Measurements from ENCODE around the gene PLXDC1.
"Not testable (repeated sequence)": the region's sequence is repeated elsewhere in the genome, so short reads cannot be mapped to it uniquely, and the experiment has no call there.

Gene PLXDC1

GRCh38 chr17:39027455-39028035 is 123.9 kb downstream of the PLXDC1 start:
- H3K4me3 ChIP-seq (replicated peaks; ENCODE audit: low read depth, low read length): peak overlapping the region; percentile 31
- no peak for DNase-seq (ENCODE audit: extremely low read depth, low read depth)
- TF ChIP-seq CTCF (IDR thresholded peaks at IDR 0.05; ENCODE audit: low read depth, low read length, missing control alignments): no peak

- peak overlapping the region; percentile 31 for H3K4me3 ChIP-seq (replicated peaks; ENCODE audit: low read depth, low read length)
- no peak for TF ChIP-seq CTCF (IDR thresholded peaks at IDR 0.05; ENCODE audit: low read depth, low read length, missing control alignments)
- DNase-seq (ENCODE audit: extremely low read depth, low read depth): no peak
Observed at GRCh38 chr17:39026980-39027451, 124.4 kb downstream of the PLXDC1 start.

- not testable (repeated sequence) for H3K4me3 ChIP-seq (replicated peaks; ENCODE audit: low read depth, low read length); DNase-seq (ENCODE audit: extremely low read depth, low read depth)
Observed at GRCh38 chr17:39026346-39026745, 125.1 kb downstream of the PLXDC1 start.

GRCh38 chr17:39022924-39023323 is 128.5 kb downstream of the PLXDC1 start:
- H3K4me3 ChIP-seq (replicated peaks; ENCODE audit: low read depth, low read length): no peak overlapping the region
- no peak for DNase-seq (ENCODE audit: extremely low read depth, low read depth)
- no peak for TF ChIP-seq CTCF (IDR thresholded peaks at IDR 0.05; ENCODE audit: low read depth, low read length, missing control alignments)

GRCh38 chr17:39020037-39020436 is 131.4 kb downstream of the PLXDC1 start:
- not testable (repeated sequence) for DNase-seq (ENCODE audit: extremely low read depth, low read depth); H3K4me3 ChIP-seq (replicated peaks; ENCODE audit: low read depth, low read length)

GRCh38 chr17:39018267-39019134 is 132.9 kb downstream of the PLXDC1 start:
- no peak for TF ChIP-seq CTCF (IDR thresholded peaks at IDR 0.05; ENCODE audit: low read depth, low read length, missing control alignments)
- DNase-seq (ENCODE audit: extremely low read depth, low read depth): no peak
- H3K4me3 ChIP-seq (replicated peaks; ENCODE audit: low read depth, low read length): no peak overlapping the region

- no peak for DNase-seq (ENCODE audit: extremely low read depth, low read depth)
- TF ChIP-seq CTCF (IDR thresholded peaks at IDR 0.05; ENCODE audit: low read depth, low read length, missing control alignments): no peak
- H3K4me3 ChIP-seq (replicated peaks; ENCODE audit: low read depth, low read length): no peak overlapping the region
Observed at GRCh38 chr17:39016193-39017153, 135.0 kb downstream of the PLXDC1 start.

Data from HFF-Myc (cell line).